NT2/D1 (cell line): ENCODE data around the gene NTM.

Experiments used
- DNase-seq: peaks from one replicate; pipeline ENCODE4 v3.0.0-alpha.2; 2011; ENCODE audit warnings: low read depth, low spot score
- H3K27me3 ChIP-seq: 2 replicates; pipeline ENCODE4 v1.6.0; 2011; ENCODE audit warnings: mild to moderate bottlenecking; ENCODE audit not compliant: insufficient read length, insufficient read depth
- H3K36me3 ChIP-seq: 2 replicates; pipeline ENCODE4 v1.6.1; 2011; ENCODE audit warnings: mild to moderate bottlenecking, low read length, mixed read lengths; ENCODE audit not compliant: insufficient read depth, insufficient read length
- H3K4me1 ChIP-seq: 2 replicates; pipeline ENCODE4 v1.5.1; 2011; ENCODE audit not compliant: insufficient read depth, insufficient read length
- H3K4me3 ChIP-seq: 2 replicates; pipeline ENCODE4 v1.5.1; 2011; ENCODE audit warnings: low read depth; ENCODE audit not compliant: insufficient read length
- H3K9ac ChIP-seq: 2 replicates; pipeline ENCODE4 v1.6.0; 2011; ENCODE audit warnings: low read depth; ENCODE audit not compliant: insufficient read length
- H3K9me3 ChIP-seq: 2 replicates; pipeline ENCODE4 v1.5.1; 2011; ENCODE audit warnings: mild to moderate bottlenecking, low read length; ENCODE audit not compliant: insufficient read depth
- SUZ12 ChIP-seq: IDR thresholded peaks from 2 replicates; pipeline ENCODE4 v1.6.1; 2011; ENCODE audit not compliant: insufficient read length, insufficient read depth; ENCODE audit errors: extremely low read depth
- YY1 ChIP-seq: IDR thresholded peaks from 2 replicates; pipeline ENCODE4 v1.6.1; 2011; ENCODE audit not compliant: insufficient read length, insufficient read depth
- ZNF274 ChIP-seq: IDR thresholded peaks from 2 replicates; pipeline ENCODE4 v1.6.1; 2011; ENCODE audit warnings: mild to moderate bottlenecking, low read depth, low read length

NTM gene

GRCh38 chr11:131391176-131391575, 20.8 kb downstream of the NTM start:
- H3K4me3 ChIP-seq = no peak overlapping the region
- no peaks in the 10 kb centered on the region for H3K36me3 ChIP-seq
- no peaks in the 10 kb centered on the region for H3K4me1 ChIP-seq
- H3K27me3 ChIP-seq = no peaks in the 10 kb centered on the region
- no peaks in the 10 kb centered on the region for H3K9me3 ChIP-seq
- no peak for TF ChIP-seq YY1
- no peak for TF ChIP-seq ZNF274
- no peak for TF ChIP-seq SUZ12
- no peak for DNase-seq
- H3K9ac ChIP-seq = no peak overlapping the region

GRCh38 chr11:131392528-131393255, 22.3 kb downstream of the NTM start:
- TF ChIP-seq SUZ12 = no peak
- TF ChIP-seq YY1 = no peak
- no peak for TF ChIP-seq ZNF274
- Histone ChIP-seq H3K36me3 (no peaks in the 10 kb centered on the region), H3K27me3 (no peaks in the 10 kb centered on the region), H3K9ac (no peak overlapping the region), H3K4me1 (no peaks in the 10 kb centered on the region), H3K4me3 (no peak overlapping the region), H3K9me3 (no peaks in the 10 kb centered on the region)
- DNase-seq = no peak

DNA sequence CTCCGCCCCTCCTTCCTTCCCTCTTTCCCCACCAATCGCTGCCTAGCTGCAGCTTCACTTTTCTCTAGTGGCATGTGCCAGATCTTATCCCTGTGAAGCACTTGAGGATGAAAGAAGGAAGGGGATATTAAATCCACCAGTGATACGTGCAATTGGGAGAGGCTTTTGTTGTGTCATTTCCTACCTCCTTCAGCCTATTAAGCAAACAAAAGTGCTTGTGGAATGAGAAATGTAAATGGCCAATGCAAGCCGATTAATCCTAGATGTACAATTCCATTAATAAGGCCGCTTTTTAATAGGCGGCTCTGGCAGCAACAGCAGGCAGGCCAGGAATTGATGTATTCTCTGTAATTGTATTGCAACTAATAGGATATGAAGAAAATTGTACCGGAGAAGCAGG, 23.3 kb downstream of the NTM start:
- H3K9ac ChIP-seq = no peak overlapping the region
- no peaks in the 10 kb centered on the region for H3K27me3 ChIP-seq
- no peaks in the 10 kb centered on the region for H3K9me3 ChIP-seq
- DNase-seq = no peak
- H3K36me3 ChIP-seq = no peaks in the 10 kb centered on the region
- TF ChIP-seq YY1 = no peak
- no peak for TF ChIP-seq ZNF274
- H3K4me3 ChIP-seq = no peak overlapping the region
- no peaks in the 10 kb centered on the region for H3K4me1 ChIP-seq

DNA sequence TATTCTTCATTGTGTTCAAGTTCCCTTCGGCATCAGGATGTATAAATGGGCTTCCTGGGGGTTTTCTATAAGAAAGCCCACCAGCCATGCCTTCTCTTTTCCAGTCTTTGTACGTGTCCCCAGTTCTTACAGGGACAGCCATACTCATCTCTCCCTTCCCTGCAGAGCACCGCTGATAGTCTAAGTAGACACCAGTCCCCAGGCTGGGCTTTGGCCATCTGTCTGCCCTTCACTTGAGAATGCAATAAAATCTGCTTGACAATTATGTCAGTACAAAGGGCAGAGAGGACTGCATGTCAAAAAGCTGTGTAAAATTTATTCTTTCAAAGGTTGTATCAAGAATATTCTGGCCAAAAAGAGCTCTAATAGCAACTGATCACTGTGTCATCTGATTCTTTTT, 27.3 kb downstream of the NTM start:
- no peak overlapping the region for H3K9ac ChIP-seq

GRCh38 chr11:131402040-131402439, 31.6 kb downstream of the NTM start:
- Histone ChIP-seq H3K36me3 (no peaks in the 10 kb centered on the region), H3K9me3 (no peaks in the 10 kb centered on the region), H3K4me3 (no peak overlapping the region), H3K4me1 (no peaks in the 10 kb centered on the region), H3K27me3 (no peaks in the 10 kb centered on the region), H3K9ac (no peak overlapping the region)
- TF ChIP-seq ZNF274 = no peak
- TF ChIP-seq YY1 = no peak
- no peak for TF ChIP-seq SUZ12
- no peak for DNase-seq

More for the DNA sequence above, 27.3 kb downstream of the NTM start:
- Histone ChIP-seq H3K36me3 (no peaks in the 10 kb centered on the region), H3K4me3 (no peak overlapping the region), H3K4me1 (no peaks in the 10 kb centered on the region), H3K9me3 (no peaks in the 10 kb centered on the region), H3K27me3 (no peaks in the 10 kb centered on the region)
- DNase-seq = no peak
- TF ChIP-seq YY1 (no peak), ZNF274 (no peak), SUZ12 (no peak)

DNA sequence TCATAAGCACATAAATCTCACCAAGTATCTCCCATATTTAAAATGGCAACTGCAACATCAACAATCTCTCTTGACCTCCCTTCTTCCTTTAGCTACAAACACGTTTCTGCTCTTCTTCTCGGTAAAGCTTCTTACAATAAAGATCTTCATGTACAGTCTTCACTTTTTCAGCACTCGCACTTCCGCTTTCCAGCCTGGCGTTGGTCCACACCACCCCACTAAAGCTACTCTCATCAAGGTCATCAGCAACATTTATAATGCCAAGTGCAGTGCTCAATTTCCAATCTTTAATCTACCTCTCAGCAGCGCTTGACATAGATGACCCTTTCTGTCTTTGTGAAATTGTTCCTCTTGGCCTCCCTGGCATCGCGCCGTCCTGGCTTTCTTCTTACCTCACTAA, 33.6 kb downstream of the NTM start:
- TF ChIP-seq ZNF274 = no peak
- TF ChIP-seq YY1 = no peak
- TF ChIP-seq SUZ12 = no peak
- H3K9me3 ChIP-seq = no peaks in the 10 kb centered on the region
- DNase-seq = no peak
- H3K4me1 ChIP-seq = no peaks in the 10 kb centered on the region
- no peaks in the 10 kb centered on the region for H3K36me3 ChIP-seq
- no peaks in the 10 kb centered on the region for H3K27me3 ChIP-seq
- H3K4me3 ChIP-seq = no peak overlapping the region
- no peak overlapping the region for H3K9ac ChIP-seq

DNA sequence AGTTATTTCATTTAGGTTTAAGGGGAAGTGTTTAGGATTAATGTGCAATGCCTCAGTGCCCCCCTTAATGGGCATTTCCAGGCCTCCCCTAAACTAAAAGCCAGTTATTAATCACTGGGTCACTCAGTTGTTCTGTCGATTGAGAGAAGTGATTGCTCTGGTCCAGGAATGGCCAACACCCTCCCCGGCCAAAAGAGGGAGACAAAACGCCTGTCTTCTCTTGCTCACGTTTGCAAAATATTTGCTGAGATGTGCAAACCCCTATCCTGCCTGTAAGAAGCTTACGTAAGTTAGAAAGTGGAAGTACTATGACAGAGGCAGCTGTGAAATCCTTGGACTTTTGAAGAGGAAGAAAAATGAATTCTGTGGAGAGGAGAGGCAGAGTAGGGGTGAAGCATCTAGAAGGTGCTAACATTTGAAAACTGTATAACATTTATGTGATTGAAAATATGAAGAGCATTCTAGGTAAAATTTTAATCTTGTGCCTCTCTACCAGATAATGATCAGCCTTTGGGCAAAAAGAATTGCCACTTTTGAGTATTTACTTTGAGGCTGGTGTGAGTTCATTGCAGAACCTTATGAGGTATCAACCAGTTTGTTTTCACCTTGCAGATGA, 37.7 kb downstream of the NTM start:
- Histone ChIP-seq H3K9ac (no peak overlapping the region), H3K4me1 (no peaks in the 10 kb centered on the region), H3K4me3 (no peak overlapping the region), H3K27me3 (no peaks in the 10 kb centered on the region), H3K36me3 (no peaks in the 10 kb centered on the region), H3K9me3 (no peaks in the 10 kb centered on the region)
- DNase-seq = peak; percentile 3
- TF ChIP-seq YY1 (no peak), ZNF274 (no peak), SUZ12 (no peak)
